Activated CD8-positive, alpha-beta T cell treated with anti-CD3 and anti-CD28 coated beads for 36 hours (primary cell): ENCODE measurements around the gene TGM3. TPM values are rescaled to one million over a fixed set of nuclear protein-coding genes. Genes with fewer than 3 reads are reported as not detected.

Experiments
- ATAC-seq: fragments of 200-7000 bp; cut with Tn5 transposase; one replicate; pipeline ENCODE4 v1.10.0; 2021; ENCODE audit warnings: mild to moderate bottlenecking, moderate library complexity
- CTCF ChIA-PET: fragments of 350-600 bp; sonication (Branson Sonifier 250); formaldehyde crosslinking; loops from one replicate; lab custom pipeline; 2021; ENCODE audit warnings: antibody characterized with exemption; lab: Charles Lee
- POLR2A ChIA-PET: fragments of 350-600 bp; sonication (Branson Sonifier 250); formaldehyde crosslinking; loops from one replicate; lab custom pipeline; 2021; ENCODE audit warnings: antibody characterized with exemption; lab: Charles Lee
- DNase-seq: peaks from one replicate; pipeline ENCODE4 v3.0.0-alpha.2; 2020
- H3K27ac Mint-ChIP-seq: one replicate; pipeline ENCODE4 v1.8.0; 2021; ENCODE audit warnings: mild to moderate bottlenecking, mixed read lengths
- H3K27me3 Mint-ChIP-seq: one replicate; pipeline ENCODE4 v1.8.0; 2021; ENCODE audit warnings: mixed read lengths
- H3K36me3 Mint-ChIP-seq: one replicate; pipeline ENCODE4 v1.8.0; 2021; ENCODE audit warnings: low read depth, mixed read lengths
- H3K4me1 Mint-ChIP-seq: one replicate; pipeline ENCODE4 v1.8.0; 2021; ENCODE audit warnings: low read depth, mixed read lengths
- H3K4me3 Mint-ChIP-seq: one replicate; pipeline ENCODE4 v1.8.0; 2021; ENCODE audit warnings: mild to moderate bottlenecking, moderate library complexity, mixed read lengths
- H3K9me3 Mint-ChIP-seq: one replicate; pipeline ENCODE4 v1.8.0; 2021; ENCODE audit warnings: mixed read lengths
- intact Hi-C: fragments of 100-400 bp; cut with micrococcal nuclease; formaldehyde crosslinking; loops from one replicate; pipeline ENCODE4 v1.10.0; 2022
- total RNA-seq, 2 experiments: library from RNA; stranded (reverse); gene quantifications; one replicate each; pipeline ENCODE4 v1.2.3, GENCODE V29; 2021
- TF ChIP-seq, protein P1 (sequence below): fragments of 200-600 bp; IDR thresholded peaks from one replicate; pipeline ENCODE4 v1.8.0; 2022; ENCODE audit warnings: antibody characterized with exemption, mild to moderate bottlenecking

TGM3 gene
- total RNA-seq, 2 experiments from 2014 or later, result not detected

- Mint-ChIP-seq H3K27ac (no peak overlapping the region), H3K9me3 (no peaks in the 10 kb centered on the region), H3K4me3 (no peak overlapping the region), H3K4me1 (no peaks in the 10 kb centered on the region), H3K36me3 (no peaks in the 10 kb centered on the region), H3K27me3 (peaks cover 22% of the 10 kb centered on the region)
- DNase-seq (no peak), ATAC-seq (no peak)
- ChIA-PET POLR2A (no interaction called here), CTCF (interaction anchor here (1.2 kb wide), 1 partner anchor 8 kb away, joined by 3 read pairs; no protein-coding TSS in a partner anchor)
- intact Hi-C loops, result no loop called here
- TF ChIP-seq, protein P1, sequence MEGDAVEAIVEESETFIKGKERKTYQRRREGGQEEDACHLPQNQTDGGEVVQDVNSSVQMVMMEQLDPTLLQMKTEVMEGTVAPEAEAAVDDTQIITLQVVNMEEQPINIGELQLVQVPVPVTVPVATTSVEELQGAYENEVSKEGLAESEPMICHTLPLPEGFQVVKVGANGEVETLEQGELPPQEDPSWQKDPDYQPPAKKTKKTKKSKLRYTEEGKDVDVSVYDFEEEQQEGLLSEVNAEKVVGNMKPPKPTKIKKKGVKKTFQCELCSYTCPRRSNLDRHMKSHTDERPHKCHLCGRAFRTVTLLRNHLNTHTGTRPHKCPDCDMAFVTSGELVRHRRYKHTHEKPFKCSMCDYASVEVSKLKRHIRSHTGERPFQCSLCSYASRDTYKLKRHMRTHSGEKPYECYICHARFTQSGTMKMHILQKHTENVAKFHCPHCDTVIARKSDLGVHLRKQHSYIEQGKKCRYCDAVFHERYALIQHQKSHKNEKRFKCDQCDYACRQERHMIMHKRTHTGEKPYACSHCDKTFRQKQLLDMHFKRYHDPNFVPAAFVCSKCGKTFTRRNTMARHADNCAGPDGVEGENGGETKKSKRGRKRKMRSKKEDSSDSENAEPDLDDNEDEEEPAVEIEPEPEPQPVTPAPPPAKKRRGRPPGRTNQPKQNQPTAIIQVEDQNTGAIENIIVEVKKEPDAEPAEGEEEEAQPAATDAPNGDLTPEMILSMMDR, result no peak
These were observed 32.1 kb downstream of the TGM3 start for GRCh38 chr20:2327620-2328555.

DNA sequence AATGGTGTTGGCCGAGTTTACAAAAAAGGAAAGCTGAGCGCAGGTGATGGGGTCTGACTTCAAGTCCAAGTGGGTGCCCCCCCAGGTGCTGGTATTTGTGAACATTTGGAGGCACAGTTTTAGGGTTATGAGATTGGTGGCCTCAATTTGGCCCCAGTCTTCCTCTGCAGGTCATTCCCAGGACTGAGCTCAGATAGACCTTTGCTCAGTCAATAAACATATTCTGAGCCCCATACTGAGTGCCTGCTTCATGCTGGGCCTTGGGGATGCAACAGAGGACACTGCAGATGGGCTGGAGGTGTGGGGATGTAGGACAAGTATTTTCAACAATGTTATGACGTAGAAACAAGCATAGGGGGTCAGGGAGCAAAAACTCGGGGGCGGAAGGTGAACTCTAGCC, 33.5 kb downstream of the TGM3 start:
- Mint-ChIP-seq H3K9me3 (no peaks in the 10 kb centered on the region), H3K27me3 (peaks cover 16% of the 10 kb centered on the region), H3K4me1 (no peaks in the 10 kb centered on the region), H3K36me3 (no peaks in the 10 kb centered on the region), H3K27ac (no peak overlapping the region), H3K4me3 (no peak overlapping the region)
- DNase-seq (no peak), ATAC-seq (no peak)
- ChIA-PET CTCF (interaction anchor here (1.2 kb wide), 1 partner anchor 9 kb away, joined by 3 read pairs; no protein-coding TSS in a partner anchor), POLR2A (no interaction called here)
- TF ChIP-seq, protein P1, result no peak
- intact Hi-C loops, result no loop called here

- ChIA-PET CTCF (no interaction called here), POLR2A (no interaction called here)
- Mint-ChIP-seq H3K9me3 (no peaks in the 10 kb centered on the region), H3K36me3 (no peaks in the 10 kb centered on the region), H3K27me3 (peaks cover 7% of the 10 kb centered on the region), H3K4me3 (no peak overlapping the region), H3K27ac (no peak overlapping the region), H3K4me1 (no peaks in the 10 kb centered on the region)
- DNase-seq (no peak), ATAC-seq (no peak)
- TF ChIP-seq, protein P1, result no peak
- intact Hi-C loops, result no loop called here
These were observed 34.4 kb downstream of the TGM3 start for GRCh38 chr20:2330090-2330695.

- Mint-ChIP-seq H3K27ac (no peak overlapping the region), H3K4me1 (no peaks in the 10 kb centered on the region), H3K9me3 (no peaks in the 10 kb centered on the region), H3K27me3 (peaks cover 4% of the 10 kb centered on the region), H3K36me3 (no peaks in the 10 kb centered on the region), H3K4me3 (no peak overlapping the region)
- TF ChIP-seq, protein P1, result no peak
- DNase-seq (no peak), ATAC-seq (no peak)
- intact Hi-C loops, result no loop called here
- ChIA-PET CTCF (no interaction called here), POLR2A (no interaction called here)
These were observed 35.3 kb downstream of the TGM3 start for GRCh38 chr20:2331106-2331505.
